Suprapubic skin (tissue), 4 donors: Measurements from ENCODE around the gene SEPTIN7. TPM values are rescaled to one million over a fixed set of nuclear protein-coding genes. Genes with fewer than 3 reads are reported as not detected.
A peak's percentile ranks its signal among the peaks of the same experiment; 100 is the strongest.
"Not testable (repeated sequence)": the region's sequence is repeated elsewhere in the genome, so short reads cannot be mapped to it uniquely, and the experiment has no call there.

Source experiments
- DNase-seq, 2 donors: peaks; one replicate each; pipeline ENCODE4 v3.0.0-alpha.2; 2019; ENCODE audit warnings: low spot score in 2 of 2
- H3K27ac ChIP-seq: fragments of 200-600 bp; sonication (generic); one replicate; pipeline ENCODE4 v1.5.1; 2019
- H3K27me3 ChIP-seq: fragments of 200-600 bp; sonication (generic); one replicate; pipeline ENCODE4 v1.5.1; 2019
- H3K36me3 ChIP-seq: fragments of 200-600 bp; sonication (generic); one replicate; pipeline ENCODE4 v1.5.1; 2019
- H3K4me1 ChIP-seq: fragments of 200-600 bp; sonication (generic); one replicate; pipeline ENCODE4 v1.5.1; 2019
- H3K4me3 ChIP-seq: fragments of 200-600 bp; sonication (generic); one replicate; pipeline ENCODE4 v1.5.1; 2019; ENCODE audit warnings: mild to moderate bottlenecking
- H3K9me3 ChIP-seq: fragments of 200-600 bp; sonication (generic); one replicate; pipeline ENCODE4 v1.5.1; 2019
- EP300 ChIP-seq: sonication (generic); formaldehyde crosslinking; IDR thresholded peaks from one replicate; pipeline ENCODE4 v1.6.1; 2017; ENCODE audit warnings: antibody characterized with exemption
- POLR2A ChIP-seq, 2 donors: fragments of 450-650 bp; IDR thresholded peaks; one replicate each; pipeline ENCODE4 v1.6.1; 2017; ENCODE audit warnings: antibody characterized with exemption in 2 of 2, mild to moderate bottlenecking in 2 of 2, moderate library complexity in 2 of 2
- POLR2AphosphoS5 ChIP-seq, 3 donors: sonication (generic); formaldehyde crosslinking; IDR thresholded peaks; one replicate each; pipeline ENCODE4 v1.6.1; 2017; ENCODE audit warnings: antibody characterized with exemption in 3 of 3
- WGBS: methylation state at CpG from one replicate; pipeline ENCODE4 v1.1.5; 2018; 5-methylcytosine and 5-hydroxymethylcytosine counted together
- total RNA-seq, 4 donors: library from RNA; depleted of rRNA; stranded (reverse); fragments of >200 nt; gene quantifications; one replicate each; pipeline ENCODE4 v1.1.0, GENCODE V29; 2016
- TF ChIP-seq, protein P1 (sequence below), 2 donors: fragments of 200-600 bp in 1 of 2; fragments of 450-650 bp in 1 of 2; sonication (generic) in 1 of 2; IDR thresholded peaks; one replicate each; pipeline ENCODE4 v1.5.1; 2016 to 2019; ENCODE audit warnings: antibody characterized with exemption in 2 of 2, mild to moderate bottlenecking in 1 of 2, moderate library complexity in 1 of 2

Gene SEPTIN7
- 100 to 1,000 TPM; 110 to 140 (median 127) TPM for total RNA-seq

DNA sequence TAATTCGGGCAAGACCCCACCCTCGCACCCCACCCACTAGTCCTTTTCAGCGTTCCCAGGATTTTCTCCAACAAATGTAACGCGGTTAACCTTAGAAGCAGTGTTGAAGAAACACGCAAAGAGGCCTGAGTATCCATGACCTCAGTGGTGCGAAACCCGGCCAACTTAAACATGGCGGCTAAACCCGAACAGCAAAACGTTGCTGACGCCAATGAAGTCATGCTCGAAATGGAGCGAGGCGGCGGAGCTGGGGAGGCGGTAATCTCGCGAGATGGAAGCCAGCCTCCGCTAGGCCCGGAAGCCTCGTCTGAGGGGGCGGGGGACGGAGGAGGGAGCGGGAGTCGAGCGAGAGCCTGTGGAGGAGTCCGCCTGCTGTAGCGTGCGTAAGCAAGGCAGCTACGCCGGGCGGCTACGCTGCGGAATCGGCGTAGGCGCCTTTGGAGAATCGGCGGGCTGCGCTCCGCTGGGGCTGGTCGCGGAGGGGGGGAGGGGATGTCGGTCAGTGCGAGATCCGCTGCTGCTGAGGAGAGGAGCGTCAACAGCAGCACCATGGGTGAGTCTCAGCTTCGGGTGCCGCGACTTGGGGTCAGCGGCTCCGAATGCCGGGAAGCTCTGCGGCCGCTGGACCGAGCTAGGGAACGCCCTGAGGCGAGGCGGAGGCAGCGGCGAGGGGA, at the start of gene SEPTIN7:
TSS of gene SEPTIN7 (plus strand) at position 340 of the 674 bp plus-strand sequence. CDS start at position 493, 153 bp downstream.
- TF ChIP-seq EP300 (no peak), POLR2A (IDR thresholded peaks at IDR 0.05) (peak; percentile 12 to 73), POLR2AphosphoS5 (IDR thresholded peaks at IDR 0.05) (peak; percentile 58 to 98 (median 73))
- TF ChIP-seq, protein P1, sequence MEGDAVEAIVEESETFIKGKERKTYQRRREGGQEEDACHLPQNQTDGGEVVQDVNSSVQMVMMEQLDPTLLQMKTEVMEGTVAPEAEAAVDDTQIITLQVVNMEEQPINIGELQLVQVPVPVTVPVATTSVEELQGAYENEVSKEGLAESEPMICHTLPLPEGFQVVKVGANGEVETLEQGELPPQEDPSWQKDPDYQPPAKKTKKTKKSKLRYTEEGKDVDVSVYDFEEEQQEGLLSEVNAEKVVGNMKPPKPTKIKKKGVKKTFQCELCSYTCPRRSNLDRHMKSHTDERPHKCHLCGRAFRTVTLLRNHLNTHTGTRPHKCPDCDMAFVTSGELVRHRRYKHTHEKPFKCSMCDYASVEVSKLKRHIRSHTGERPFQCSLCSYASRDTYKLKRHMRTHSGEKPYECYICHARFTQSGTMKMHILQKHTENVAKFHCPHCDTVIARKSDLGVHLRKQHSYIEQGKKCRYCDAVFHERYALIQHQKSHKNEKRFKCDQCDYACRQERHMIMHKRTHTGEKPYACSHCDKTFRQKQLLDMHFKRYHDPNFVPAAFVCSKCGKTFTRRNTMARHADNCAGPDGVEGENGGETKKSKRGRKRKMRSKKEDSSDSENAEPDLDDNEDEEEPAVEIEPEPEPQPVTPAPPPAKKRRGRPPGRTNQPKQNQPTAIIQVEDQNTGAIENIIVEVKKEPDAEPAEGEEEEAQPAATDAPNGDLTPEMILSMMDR (IDR thresholded peaks at IDR 0.05): no peak
- H3K36me3 ChIP-seq: no peaks in the 10 kb centered on the region
- WGBS: 2% methylated on average over 28 of the region's 62 CpGs
- peaks cover 33% of the 10 kb centered on the region for H3K4me1 ChIP-seq
- peak; percentile 99 for DNase-seq
- H3K27ac ChIP-seq: peak within 1 kb of the TSS; percentile 99
- no peaks in the 10 kb centered on the region for H3K9me3 ChIP-seq
- no peaks in the 10 kb centered on the region for H3K27me3 ChIP-seq
- H3K4me3 ChIP-seq: peak within 1 kb of the TSS; percentile 95

DNA sequence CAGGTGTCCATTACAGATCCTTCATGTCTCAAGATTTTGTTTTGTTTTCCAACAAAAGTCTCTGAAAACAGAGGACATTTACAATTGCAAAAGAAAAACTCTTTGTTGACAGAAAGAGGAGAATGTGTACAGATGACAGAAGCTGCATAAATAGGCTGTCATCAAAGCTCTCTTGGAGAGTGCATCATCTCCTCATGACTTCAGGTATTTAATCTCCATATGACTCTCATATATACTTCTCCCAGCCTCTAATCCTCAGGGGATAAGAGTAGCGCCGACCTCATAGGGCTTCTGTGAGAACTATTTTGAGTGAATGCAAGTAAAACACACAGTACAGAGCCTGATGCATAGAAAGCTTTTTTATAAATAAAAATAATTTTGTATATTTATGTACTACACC, 48.1 kb upstream of the SEPTIN7 start:
- H3K4me3 ChIP-seq: no peak overlapping the region
- TF ChIP-seq, protein P1 (IDR thresholded peaks at IDR 0.05): no peak
- TF ChIP-seq POLR2A (IDR thresholded peaks at IDR 0.05): no peak
- H3K27me3 ChIP-seq: no peaks in the 10 kb centered on the region
- WGBS: 84% methylated on average over 2 of the region's 2 CpGs
- no peaks in the 10 kb centered on the region for H3K4me1 ChIP-seq
- H3K9me3 ChIP-seq: no peaks in the 10 kb centered on the region
- H3K36me3 ChIP-seq: no peaks in the 10 kb centered on the region
- H3K27ac ChIP-seq: no peak overlapping the region
- no peak for DNase-seq

DNA sequence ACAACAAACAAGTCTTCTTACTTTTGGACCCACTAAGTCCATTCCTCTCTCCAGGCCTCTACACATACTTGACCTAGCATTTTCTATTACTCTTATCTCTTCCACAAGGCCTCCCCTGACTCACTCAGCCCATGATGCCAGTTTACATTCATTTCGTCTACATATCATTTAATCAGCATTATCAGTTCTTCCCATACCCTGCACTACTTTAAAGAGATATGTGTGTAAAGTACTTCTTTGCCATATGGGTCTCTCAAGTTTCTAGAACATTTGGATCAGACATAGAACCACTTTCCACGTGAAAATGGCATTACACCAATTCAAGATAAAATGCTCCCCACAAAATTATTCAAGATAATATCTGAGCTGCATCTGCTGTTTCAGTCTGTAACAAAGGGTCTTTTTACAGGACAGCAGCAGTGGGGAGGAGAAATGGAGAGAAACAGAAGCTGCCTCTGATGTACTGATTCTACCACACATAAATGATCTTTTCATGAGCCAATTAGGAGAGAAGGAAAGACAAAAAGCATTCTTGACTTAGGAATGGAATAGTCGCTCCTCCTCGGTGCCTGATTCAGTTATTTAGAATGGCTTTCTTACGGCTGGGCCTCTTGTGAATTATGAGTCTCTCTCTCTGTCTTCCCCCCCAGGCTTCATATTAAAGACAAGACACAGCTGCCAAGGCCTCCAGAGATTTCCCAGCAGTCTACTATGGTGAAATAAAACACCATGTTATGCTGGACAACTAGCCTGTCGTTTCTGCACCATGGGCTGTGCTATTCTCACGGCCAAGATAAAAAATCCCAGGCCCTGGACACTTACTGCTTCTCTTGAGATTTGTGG, 46.9 kb upstream of the SEPTIN7 start:
- Histone ChIP-seq H3K9me3 (no peaks in the 10 kb centered on the region), H3K36me3 (no peaks in the 10 kb centered on the region), H3K27ac (peak overlapping the region; percentile 27), H3K27me3 (no peaks in the 10 kb centered on the region), H3K4me1 (no peaks in the 10 kb centered on the region), H3K4me3 (no peak overlapping the region)
- TF ChIP-seq POLR2AphosphoS5 (IDR thresholded peaks at IDR 0.05) (no peak), EP300 (no peak), POLR2A (IDR thresholded peaks at IDR 0.05) (no peak)
- TF ChIP-seq, protein P1 (IDR thresholded peaks at IDR 0.05): no peak
- 69% methylated on average over 7 of the region's 7 CpGs for WGBS
- no peak for DNase-seq

GRCh38 chr7:35754741-35755140, 46.1 kb upstream of the SEPTIN7 start:
- Histone ChIP-seq H3K36me3 (no peaks in the 10 kb centered on the region), H3K4me1 (no peaks in the 10 kb centered on the region), H3K27me3 (no peaks in the 10 kb centered on the region), H3K27ac (no peak overlapping the region), H3K4me3 (no peak overlapping the region), H3K9me3 (no peaks in the 10 kb centered on the region)
- 47% methylated on average over 1 of the region's 1 CpG for WGBS
- TF ChIP-seq EP300 (no peak), POLR2A (IDR thresholded peaks at IDR 0.05) (no peak)
- no peak for DNase-seq

DNA sequence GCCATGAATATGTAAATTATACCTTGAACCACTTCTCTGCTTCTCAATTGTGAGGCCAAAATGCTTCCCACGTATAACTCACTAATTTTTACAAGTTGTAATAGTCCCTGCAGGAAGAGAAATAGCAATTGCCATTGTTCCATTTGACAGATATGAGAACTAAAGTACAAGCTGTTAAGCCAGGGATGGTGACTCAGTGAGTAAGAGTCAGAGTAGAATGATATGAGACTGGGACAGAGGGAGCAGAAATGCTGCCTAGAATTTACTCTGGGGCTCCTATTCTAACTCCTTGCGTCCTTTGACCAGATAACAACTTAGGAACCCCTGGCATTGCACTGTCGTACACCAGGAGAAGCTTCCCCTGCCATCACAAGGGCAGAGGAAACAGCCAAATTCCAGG, 45.1 kb upstream of the SEPTIN7 start:
- H3K9me3 ChIP-seq: no peaks in the 10 kb centered on the region
- H3K27ac ChIP-seq: no peak overlapping the region
- no peak overlapping the region for H3K4me3 ChIP-seq
- no peaks in the 10 kb centered on the region for H3K36me3 ChIP-seq
- TF ChIP-seq EP300: no peak
- no peak for TF ChIP-seq POLR2A (IDR thresholded peaks at IDR 0.05)
- no peak for TF ChIP-seq POLR2AphosphoS5 (IDR thresholded peaks at IDR 0.05)
- TF ChIP-seq, protein P1 (IDR thresholded peaks at IDR 0.05): no peak
- no peaks in the 10 kb centered on the region for H3K4me1 ChIP-seq
- DNase-seq: no peak
- WGBS: 83% methylated on average over 3 of the region's 3 CpGs
- H3K27me3 ChIP-seq: no peaks in the 10 kb centered on the region

GRCh38 chr7:35756453-35756852, 44.4 kb upstream of the SEPTIN7 start:
- not testable (repeated sequence) for H3K27ac ChIP-seq, H3K36me3 ChIP-seq, DNase-seq, H3K4me3 ChIP-seq, H3K4me1 ChIP-seq, H3K27me3 ChIP-seq, H3K9me3 ChIP-seq
- 98% methylated on average over 2 of the region's 2 CpGs for WGBS
